ENCODE data around the gene CYFIP1.

The CYFIP1 gene

GRCh38 chr15:22885120-22885519 lies 95.0 kb downstream of the CYFIP1 start:
- no peaks in the 10 kb centered on the region for H3K9me3 Mint-ChIP-seq
- no peaks in the 10 kb centered on the region for H3K36me3 Mint-ChIP-seq (ENCODE audit: insufficient read depth)
- H3K27ac Mint-ChIP-seq (ENCODE audit: low read depth): no peak overlapping the region
- no peak overlapping the region for H3K4me3 Mint-ChIP-seq
- DNase-seq (ENCODE audit: low spot score in 2 of 2) (no peak), ATAC-seq (replicated peaks; ENCODE audit: extremely low read depth, poor library complexity, severe bottlenecking) (no peak)
- peaks cover 18% of the 10 kb centered on the region for H3K27me3 Mint-ChIP-seq
- H3K4me1 Mint-ChIP-seq: no peaks in the 10 kb centered on the region

GRCh38 chr15:22884344-22884743 lies 95.8 kb downstream of the CYFIP1 start:
- Mint-ChIP-seq H3K4me3 (no peak overlapping the region), H3K4me1 (no peaks in the 10 kb centered on the region), H3K27ac (ENCODE audit: low read depth) (no peak overlapping the region), H3K9me3 (no peaks in the 10 kb centered on the region), H3K36me3 (ENCODE audit: insufficient read depth) (no peaks in the 10 kb centered on the region), H3K27me3 (peaks cover 18% of the 10 kb centered on the region)
- ATAC-seq (replicated peaks; ENCODE audit: extremely low read depth, poor library complexity, severe bottlenecking) (no peak), DNase-seq (ENCODE audit: low spot score in 2 of 2) (no peak)

GRCh38 chr15:22883196-22883595 lies 97.0 kb downstream of the CYFIP1 start:
- no peaks in the 10 kb centered on the region for H3K9me3 Mint-ChIP-seq
- H3K4me1 Mint-ChIP-seq: no peaks in the 10 kb centered on the region
- no peak overlapping the region for H3K27ac Mint-ChIP-seq (ENCODE audit: low read depth)
- no peak for ATAC-seq (replicated peaks; ENCODE audit: extremely low read depth, poor library complexity, severe bottlenecking)
- no peak overlapping the region for H3K4me3 Mint-ChIP-seq
- H3K36me3 Mint-ChIP-seq (ENCODE audit: insufficient read depth): peaks cover 1% of the 10 kb centered on the region
- H3K27me3 Mint-ChIP-seq: peaks cover 26% of the 10 kb centered on the region
- no peak for DNase-seq (ENCODE audit: low spot score in 2 of 2)

GRCh38 chr15:22881739-22882440 lies 98.3 kb downstream of the CYFIP1 start:
- H3K4me1 Mint-ChIP-seq: no peaks in the 10 kb centered on the region
- DNase-seq (ENCODE audit: low spot score in 2 of 2) (no peak), ATAC-seq (replicated peaks; ENCODE audit: extremely low read depth, poor library complexity, severe bottlenecking) (no peak)
- H3K27ac Mint-ChIP-seq (ENCODE audit: low read depth): no peak overlapping the region
- peaks cover 1% of the 10 kb centered on the region for H3K36me3 Mint-ChIP-seq (ENCODE audit: insufficient read depth)
- H3K4me3 Mint-ChIP-seq: no peak overlapping the region
- H3K27me3 Mint-ChIP-seq: peaks cover 31% of the 10 kb centered on the region
- no peaks in the 10 kb centered on the region for H3K9me3 Mint-ChIP-seq

- Mint-ChIP-seq H3K4me3 (no peak overlapping the region), H3K27me3 (peaks cover 31% of the 10 kb centered on the region), H3K27ac (ENCODE audit: low read depth) (no peak overlapping the region), H3K9me3 (no peaks in the 10 kb centered on the region), H3K36me3 (ENCODE audit: insufficient read depth) (peaks cover 1% of the 10 kb centered on the region), H3K4me1 (no peaks in the 10 kb centered on the region)
- DNase-seq (ENCODE audit: low spot score in 2 of 2): no peak
- ATAC-seq (replicated peaks; ENCODE audit: extremely low read depth, poor library complexity, severe bottlenecking): no peak
Observed at GRCh38 chr15:22880981-22881738, 99.0 kb downstream of the CYFIP1 start.

- H3K9me3 Mint-ChIP-seq: no peaks in the 10 kb centered on the region
- H3K4me1 Mint-ChIP-seq: no peaks in the 10 kb centered on the region
- ATAC-seq (replicated peaks; ENCODE audit: extremely low read depth, poor library complexity, severe bottlenecking) (no peak), DNase-seq (ENCODE audit: low spot score in 2 of 2) (no peak)
- H3K27ac Mint-ChIP-seq (ENCODE audit: low read depth): no peak overlapping the region
- H3K27me3 Mint-ChIP-seq: peaks cover 31% of the 10 kb centered on the region
- H3K4me3 Mint-ChIP-seq: no peak overlapping the region
- H3K36me3 Mint-ChIP-seq (ENCODE audit: insufficient read depth): peaks cover 1% of the 10 kb centered on the region
Observed at GRCh38 chr15:22880068-22880980, 99.8 kb downstream of the CYFIP1 start.

- no peaks in the 10 kb centered on the region for H3K9me3 Mint-ChIP-seq
- peaks cover 2% of the 10 kb centered on the region for H3K36me3 Mint-ChIP-seq (ENCODE audit: insufficient read depth)
- DNase-seq (ENCODE audit: low spot score in 2 of 2): no peak
- H3K4me1 Mint-ChIP-seq: no peaks in the 10 kb centered on the region
- no peak overlapping the region for H3K4me3 Mint-ChIP-seq
- no peak for ATAC-seq (replicated peaks; ENCODE audit: extremely low read depth, poor library complexity, severe bottlenecking)
- H3K27ac Mint-ChIP-seq (ENCODE audit: low read depth): no peak overlapping the region
- peaks cover 31% of the 10 kb centered on the region for H3K27me3 Mint-ChIP-seq
Observed at GRCh38 chr15:22878103-22878502, 102.1 kb downstream of the CYFIP1 start.

- H3K9me3 Mint-ChIP-seq: no peaks in the 10 kb centered on the region
- no peaks in the 10 kb centered on the region for H3K4me1 Mint-ChIP-seq
- H3K4me3 Mint-ChIP-seq: no peak overlapping the region
- H3K27ac Mint-ChIP-seq (ENCODE audit: low read depth): no peak overlapping the region
- peaks cover 3% of the 10 kb centered on the region for H3K36me3 Mint-ChIP-seq (ENCODE audit: insufficient read depth)
- no peak for ATAC-seq (replicated peaks; ENCODE audit: extremely low read depth, poor library complexity, severe bottlenecking)
- no peak for DNase-seq (ENCODE audit: low spot score in 2 of 2)
- peaks cover 31% of the 10 kb centered on the region for H3K27me3 Mint-ChIP-seq
Observed at GRCh38 chr15:22877607-22878006, 102.6 kb downstream of the CYFIP1 start.

GRCh38 chr15:22877117-22877516 lies 103.1 kb downstream of the CYFIP1 start:
- peaks cover 3% of the 10 kb centered on the region for H3K36me3 Mint-ChIP-seq (ENCODE audit: insufficient read depth)
- no peak for DNase-seq (ENCODE audit: low spot score in 2 of 2)
- peaks cover 31% of the 10 kb centered on the region for H3K27me3 Mint-ChIP-seq

GRCh38 chr15:22874966-22875365 lies 105.2 kb downstream of the CYFIP1 start:
- Mint-ChIP-seq H3K4me1 (peaks cover 5% of the 10 kb centered on the region), H3K36me3 (ENCODE audit: insufficient read depth) (peaks cover 5% of the 10 kb centered on the region), H3K27ac (ENCODE audit: low read depth) (no peak overlapping the region)

More at GRCh38 chr15:22877117-22877516, 103.1 kb downstream of the CYFIP1 start:
- H3K4me3 Mint-ChIP-seq: no peak overlapping the region
- no peaks in the 10 kb centered on the region for H3K9me3 Mint-ChIP-seq
- no peaks in the 10 kb centered on the region for H3K4me1 Mint-ChIP-seq
- H3K27ac Mint-ChIP-seq (ENCODE audit: low read depth): no peak overlapping the region
- ATAC-seq (replicated peaks; ENCODE audit: extremely low read depth, poor library complexity, severe bottlenecking): no peak

GRCh38 chr15:22874256-22874655 lies 105.9 kb downstream of the CYFIP1 start:
- no peak overlapping the region for H3K27ac Mint-ChIP-seq (ENCODE audit: low read depth)
- no peak for DNase-seq (ENCODE audit: low spot score in 2 of 2)
- peaks cover 5% of the 10 kb centered on the region for H3K4me1 Mint-ChIP-seq
- H3K4me3 Mint-ChIP-seq: no peak overlapping the region
- ATAC-seq (replicated peaks; ENCODE audit: extremely low read depth, poor library complexity, severe bottlenecking): no peak
- H3K36me3 Mint-ChIP-seq (ENCODE audit: insufficient read depth): peaks cover 10% of the 10 kb centered on the region
- H3K27me3 Mint-ChIP-seq: peaks cover 13% of the 10 kb centered on the region
- H3K9me3 Mint-ChIP-seq: no peaks in the 10 kb centered on the region

More at GRCh38 chr15:22874966-22875365, 105.2 kb downstream of the CYFIP1 start:
- H3K27me3 Mint-ChIP-seq: peaks cover 13% of the 10 kb centered on the region
- no peak for DNase-seq (ENCODE audit: low spot score in 2 of 2)
- H3K9me3 Mint-ChIP-seq: no peaks in the 10 kb centered on the region
- no peak for ATAC-seq (replicated peaks; ENCODE audit: extremely low read depth, poor library complexity, severe bottlenecking)
- H3K4me3 Mint-ChIP-seq: no peak overlapping the region

- Mint-ChIP-seq H3K27me3 (peaks cover 11% of the 10 kb centered on the region), H3K4me1 (peaks cover 5% of the 10 kb centered on the region), H3K9me3 (no peaks in the 10 kb centered on the region), H3K27ac (ENCODE audit: low read depth) (no peak overlapping the region), H3K4me3 (no peak overlapping the region), H3K36me3 (ENCODE audit: insufficient read depth) (peaks cover 14% of the 10 kb centered on the region)
- DNase-seq (ENCODE audit: low spot score in 2 of 2): no peak
- ATAC-seq (replicated peaks; ENCODE audit: extremely low read depth, poor library complexity, severe bottlenecking): no peak
Observed at GRCh38 chr15:22873841-22874240, 106.3 kb downstream of the CYFIP1 start.
